ENCODE data around the gene CBX2.

- TF ChIP-seq CTCF (IDR thresholded peaks at IDR 0.05; ENCODE audit: low read depth, low read length) (no peak), EZH2phosphoT487 (IDR thresholded peaks at IDR 0.05; ENCODE audit: low read depth) (no peak)
Measured at GRCh38 chr17:79799174-79799537, 21.2 kb downstream of the CBX2 start.

All from OCI-LY3 (cell line).